Kidney (tissue), 14 donors: ENCODE measurements around the gene CEP76. TPM values are rescaled to one million over a fixed set of nuclear protein-coding genes. Genes with fewer than 3 reads are reported as not detected.

Source experiments
- DNase-seq, 5 donors: peaks; one replicate each; pipeline ENCODE4 v3.0.0-alpha.2; 2013 to 2020
- FAIRE-seq: peaks from 2 replicates; lab custom pipeline; 2012; peaks lifted over from hg19 to GRCh38; lab: Jason Lieb, UNC
- H3K27ac ChIP-seq, 2 donors: one replicate each; pipeline ENCODE4 v1.7.0; 2013; ENCODE audit warnings: low read depth in 2 of 2, low read length in 2 of 2, inconsistent platforms in 1 of 2
- H3K27me3 ChIP-seq: one replicate; pipeline ENCODE4 v1.7.1; 2013; ENCODE audit warnings: low read length, inconsistent platforms; ENCODE audit not compliant: control insufficient read depth, insufficient read depth
- H3K36me3 ChIP-seq, 3 donors: one replicate each; pipeline versions ENCODE4 v1.7.0 to v1.7.1; 2013; ENCODE audit warnings: low read length in 3 of 3, control low read depth in 1 of 3, inconsistent platforms in 1 of 3; ENCODE audit not compliant: insufficient read depth in 3 of 3, control insufficient read depth in 2 of 3
- H3K4me1 ChIP-seq, 3 donors: one replicate each; pipeline versions ENCODE4 v1.7.0 to v1.7.1; 2013; ENCODE audit warnings: low read length in 3 of 3, inconsistent platforms in 1 of 3, low read depth in 1 of 3; ENCODE audit not compliant: control insufficient read depth in 2 of 3, insufficient read depth in 2 of 3
- H3K4me3 ChIP-seq, 3 donors: one replicate each; pipeline versions ENCODE4 v1.7.0 to v1.8.1; 2013; ENCODE audit warnings: low read length in 3 of 3, control low read depth in 1 of 3, inconsistent platforms in 1 of 3
- H3K9ac ChIP-seq, 3 donors: one replicate each; pipeline versions ENCODE4 v1.7.0 to v1.7.1; 2013; ENCODE audit warnings: low read length in 3 of 3, control low read depth in 1 of 3, inconsistent platforms in 1 of 3
- H3K9me3 ChIP-seq, 3 donors: one replicate each; pipeline versions ENCODE4 v1.7.0 to v1.7.1; 2013; ENCODE audit warnings: low read length in 3 of 3, control low read depth in 1 of 3, inconsistent platforms in 1 of 3; ENCODE audit not compliant: control insufficient read depth in 2 of 3, insufficient read depth in 1 of 3
- intact Hi-C: fragments of 100-400 bp; cut with DNase I; formaldehyde crosslinking; loops from one replicate; pipeline ENCODE4 v1.11.1; 2022
- polyA plus RNA-seq: library from polyadenylated mRNA; stranded (reverse); fragments of 350-450 nt; fragmentation: Illumina TruSeq; extraction: RNeasy Lipid Tissue Mini Kit (QIAGEN cat#74804); gene quantifications from one replicate; pipeline ENCODE4 v1.2.3, GENCODE V29; 2014; ENCODE audit warnings: low read depth, low replicate concordance; ENCODE audit not compliant: insufficient read depth
- total RNA-seq: library from RNA; stranded (reverse); fragmentation: NEBNext Ultra II Directional; extraction: Animal tissue kit (Norgen Biotek cat#: 25700); gene quantifications from one replicate; pipeline ENCODE4 v1.2.1, GENCODE V29; 2021
- TF ChIP-seq, protein P1 (sequence below): IDR thresholded peaks from 3 replicates; pipeline ENCODE4 v1.5.1; 2012; ENCODE audit warnings: mild to moderate bottlenecking, moderate library complexity, borderline replicate concordance; ENCODE audit not compliant: insufficient read depth; ENCODE audit errors: extremely low read depth
- donor health status: control.
- donor health status: control.
- donor health status: control.
- donor health status: control.
- donor health status: control.
- donor health status: DM: yes; HTN: yes; CAD: no.
- donor health status: Normal renal cell carcinoma (clear cell type).

CEP76 gene
- total and polyA plus RNA-seq, 2 donors from 2014 or later, result 2.0 to 5.3 TPM

DNA sequence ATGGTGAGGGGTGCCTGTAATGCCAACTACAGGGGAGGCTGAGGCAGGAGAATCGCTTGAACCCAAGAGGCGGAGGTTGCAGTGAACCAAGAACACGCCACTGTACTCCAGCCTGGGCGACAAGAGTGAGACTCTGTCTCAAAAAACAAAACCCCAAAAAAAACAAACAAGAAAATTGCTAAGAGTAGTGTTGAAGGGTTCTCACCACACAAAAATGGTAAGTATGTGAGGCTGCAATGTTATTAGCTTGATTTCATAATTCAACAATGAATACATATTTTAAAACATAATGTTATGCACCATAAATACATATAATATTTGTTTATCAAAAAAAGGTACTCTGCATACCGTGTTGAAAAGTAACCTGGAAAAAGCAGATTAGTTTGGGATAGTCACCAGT lies 46.1 kb upstream of the CEP76 start:
- no peak overlapping the region for H3K4me3 ChIP-seq
- H3K36me3 ChIP-seq, result no peaks in the 10 kb centered on the region
- no peaks in the 10 kb centered on the region for H3K27me3 ChIP-seq
- no peak for FAIRE-seq
- no peaks in the 10 kb centered on the region for H3K9me3 ChIP-seq
- no peaks in the 10 kb centered on the region for H3K4me1 ChIP-seq
- TF ChIP-seq, protein P1, sequence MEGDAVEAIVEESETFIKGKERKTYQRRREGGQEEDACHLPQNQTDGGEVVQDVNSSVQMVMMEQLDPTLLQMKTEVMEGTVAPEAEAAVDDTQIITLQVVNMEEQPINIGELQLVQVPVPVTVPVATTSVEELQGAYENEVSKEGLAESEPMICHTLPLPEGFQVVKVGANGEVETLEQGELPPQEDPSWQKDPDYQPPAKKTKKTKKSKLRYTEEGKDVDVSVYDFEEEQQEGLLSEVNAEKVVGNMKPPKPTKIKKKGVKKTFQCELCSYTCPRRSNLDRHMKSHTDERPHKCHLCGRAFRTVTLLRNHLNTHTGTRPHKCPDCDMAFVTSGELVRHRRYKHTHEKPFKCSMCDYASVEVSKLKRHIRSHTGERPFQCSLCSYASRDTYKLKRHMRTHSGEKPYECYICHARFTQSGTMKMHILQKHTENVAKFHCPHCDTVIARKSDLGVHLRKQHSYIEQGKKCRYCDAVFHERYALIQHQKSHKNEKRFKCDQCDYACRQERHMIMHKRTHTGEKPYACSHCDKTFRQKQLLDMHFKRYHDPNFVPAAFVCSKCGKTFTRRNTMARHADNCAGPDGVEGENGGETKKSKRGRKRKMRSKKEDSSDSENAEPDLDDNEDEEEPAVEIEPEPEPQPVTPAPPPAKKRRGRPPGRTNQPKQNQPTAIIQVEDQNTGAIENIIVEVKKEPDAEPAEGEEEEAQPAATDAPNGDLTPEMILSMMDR, result no peak
- H3K27ac ChIP-seq, result no peak overlapping the region
- no peak for DNase-seq
- H3K9ac ChIP-seq, result no peak overlapping the region
- intact Hi-C loops, result no loop called here

DNA sequence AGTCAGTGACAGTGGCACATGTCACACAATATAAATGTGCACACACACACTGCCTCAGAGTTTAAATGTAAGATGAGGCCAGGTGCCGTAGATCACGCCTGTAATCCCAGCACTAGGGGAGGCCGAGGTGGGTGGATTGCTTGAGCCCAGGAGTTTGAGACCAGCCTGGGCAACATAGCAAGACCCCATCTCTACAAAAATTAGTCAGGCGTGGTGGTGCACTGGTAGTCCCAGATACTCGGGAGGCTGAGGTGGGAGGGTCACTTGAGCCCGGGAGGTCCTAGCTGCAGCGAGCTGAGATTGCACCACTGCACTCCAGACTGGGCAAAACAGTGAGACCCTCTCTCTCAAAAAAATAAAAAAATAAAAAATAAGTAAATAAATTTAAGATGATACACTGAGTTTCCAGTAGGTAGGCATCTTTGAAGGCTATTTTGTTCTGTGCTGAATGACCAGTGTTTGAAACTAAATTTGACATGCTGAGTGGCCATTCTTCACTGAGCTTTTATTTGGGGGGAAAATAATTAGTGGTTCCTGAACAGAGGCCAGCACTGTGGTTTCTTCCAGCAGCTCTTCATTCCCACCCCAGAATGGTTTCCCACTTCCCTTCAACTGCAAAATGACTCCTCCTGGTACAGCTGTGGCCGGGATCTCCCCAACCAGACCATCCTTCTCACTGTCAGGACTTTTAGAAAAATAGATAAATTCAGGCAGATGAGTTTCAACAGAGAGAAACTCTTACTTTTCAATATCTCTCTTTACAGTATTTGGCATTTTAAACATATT lies 45.2 kb upstream of the CEP76 start:
- H3K4me1 ChIP-seq, result no peaks in the 10 kb centered on the region
- DNase-seq, result no peak
- H3K27ac ChIP-seq, result no peak overlapping the region
- H3K36me3 ChIP-seq, result no peaks in the 10 kb centered on the region
- no peaks in the 10 kb centered on the region for H3K9me3 ChIP-seq
- FAIRE-seq, result no peak
- H3K4me3 ChIP-seq, result no peak overlapping the region
- no peaks in the 10 kb centered on the region for H3K27me3 ChIP-seq
- H3K9ac ChIP-seq, result no peak overlapping the region
- TF ChIP-seq, protein P1, result no peak
- intact Hi-C loops, result no loop called here

DNA sequence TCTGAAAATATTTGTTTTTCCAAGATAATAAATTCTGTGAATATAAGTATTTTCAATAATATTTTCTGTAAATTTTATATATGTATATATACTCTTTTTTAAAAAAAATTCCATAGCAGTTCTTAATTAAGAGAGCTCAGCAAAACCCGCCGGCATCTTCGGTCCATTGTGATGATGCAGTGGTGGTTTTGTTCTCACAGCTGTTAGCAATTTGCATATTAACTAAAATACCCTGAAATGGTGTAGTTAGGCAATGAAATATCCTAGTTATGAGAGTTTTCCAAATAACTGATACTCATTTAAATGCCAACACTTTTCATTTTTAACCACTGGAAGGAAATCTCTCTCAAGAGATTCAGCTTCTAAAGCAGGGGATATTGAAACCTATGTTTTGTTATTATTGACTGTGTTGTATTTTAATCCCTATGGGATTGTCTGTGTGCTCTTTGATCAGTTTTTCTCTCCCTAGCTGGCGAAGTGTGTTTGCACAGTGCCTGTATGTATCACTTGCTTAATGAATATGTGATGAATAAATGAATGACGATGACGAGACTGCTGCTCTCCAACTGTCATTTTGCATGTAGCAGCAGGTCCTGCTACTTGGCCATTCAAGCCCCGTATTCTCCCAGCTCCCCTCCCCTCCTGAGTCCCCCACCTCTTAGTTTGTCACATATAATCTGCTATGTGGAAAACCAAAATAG lies 42.7 kb upstream of the CEP76 start:
- DNase-seq (no peak), FAIRE-seq (no peak)
- Histone ChIP-seq H3K9ac (no peak overlapping the region), H3K4me3 (no peak overlapping the region), H3K27me3 (no peaks in the 10 kb centered on the region), H3K27ac (no peak overlapping the region), H3K9me3 (no peaks in the 10 kb centered on the region), H3K36me3 (no peaks in the 10 kb centered on the region), H3K4me1 (no peaks in the 10 kb centered on the region)
- TF ChIP-seq, protein P1, result no peak
- intact Hi-C loops, result no loop called here
